Eye (tissue), 1 donor: Measurements from ENCODE around the gene F8A3.
"Not testable (repeated sequence)": the region's sequence is repeated elsewhere in the genome, so short reads cannot be mapped to it uniquely, and the experiment has no call there.

Source experiments
- DNase-seq: peaks from one replicate; pipeline ENCODE4 v3.0.0-alpha.2; 2015

The F8A3 gene

DNA sequence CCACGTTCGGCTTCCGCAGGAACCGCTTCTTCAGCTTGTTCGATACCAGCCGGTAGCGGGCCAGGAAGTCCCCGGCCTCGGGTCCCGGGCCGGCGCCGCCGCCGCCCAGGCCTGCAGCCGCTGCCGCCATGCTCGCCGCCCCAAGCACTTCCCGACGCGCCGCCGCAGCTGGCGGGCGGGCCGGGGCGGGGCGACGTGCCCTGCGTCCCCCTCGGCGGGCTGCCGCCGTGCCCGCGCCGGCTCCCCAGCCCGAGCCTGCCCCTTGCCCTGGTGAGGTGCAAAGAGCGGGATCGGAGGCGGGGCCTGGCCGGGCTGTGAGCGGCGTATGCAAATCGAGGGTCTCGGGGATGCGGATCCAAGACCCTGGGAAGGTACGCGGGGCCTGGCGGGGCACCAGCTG lies at the start of gene F8A3:
Gene F8A3 (minus strand): TSS at position 150 of the 400 bp plus-strand sequence. CDS start 20 bp downstream, at position 130.
- not testable (repeated sequence) for DNase-seq

DNA sequence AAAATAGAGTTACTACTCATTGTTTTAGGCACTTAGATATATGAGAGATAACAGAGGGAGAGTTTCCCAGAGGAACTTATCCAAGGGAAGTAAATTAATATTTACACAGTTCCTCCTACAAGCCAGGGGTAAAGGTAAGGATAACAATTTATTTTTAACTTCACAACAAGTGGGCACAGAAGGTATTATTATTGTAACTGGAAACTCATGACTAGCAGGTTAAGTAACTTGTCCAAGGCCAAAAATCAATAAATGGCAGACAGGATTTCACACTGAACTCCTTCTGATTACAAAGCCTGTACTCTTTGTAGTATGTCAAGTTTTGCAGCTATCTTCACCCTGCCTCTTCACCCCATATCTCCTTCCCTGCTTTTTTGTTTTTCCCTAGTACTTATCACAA lies 46.9 kb upstream of the F8A3 start:
- DNase-seq: no peak

DNA sequence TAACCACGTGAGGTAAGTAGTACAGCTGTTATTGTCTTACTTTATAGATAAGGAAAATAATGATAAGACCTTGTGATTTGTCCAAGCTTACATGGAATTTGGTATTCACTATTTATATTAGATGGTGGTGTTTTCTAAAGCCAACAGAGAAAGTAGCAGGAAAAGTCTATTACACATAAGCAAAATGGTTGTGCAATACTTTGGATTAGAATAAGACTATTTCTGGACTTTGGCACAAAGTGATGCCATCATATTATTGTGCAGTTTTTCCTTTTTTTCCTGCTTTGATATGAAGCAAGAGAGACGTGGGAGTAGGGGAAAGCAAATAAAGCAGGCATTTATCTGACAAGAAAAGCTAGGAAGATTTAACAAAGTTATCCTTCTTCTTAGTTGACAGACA lies 36.7 kb upstream of the F8A3 start:
- not testable (repeated sequence) for DNase-seq

DNA sequence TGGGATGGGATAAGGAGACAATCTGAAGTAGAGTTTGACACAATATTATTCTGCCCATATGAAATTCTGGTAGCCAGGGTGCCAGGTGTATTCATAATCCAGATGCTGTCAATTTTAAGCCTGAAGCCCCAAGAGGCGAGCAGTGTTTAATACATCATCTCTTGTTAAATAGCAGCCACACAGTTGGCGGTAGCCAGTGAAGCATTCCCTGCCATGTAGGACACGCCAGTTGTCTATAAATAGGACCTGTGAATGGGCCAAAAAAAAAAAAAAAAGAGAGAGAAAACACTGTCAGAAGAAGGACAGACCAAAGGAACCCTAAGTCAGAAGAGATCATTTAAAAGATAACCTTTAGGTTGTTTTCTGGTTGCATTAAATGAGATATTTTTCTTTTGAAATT lies 33.0 kb upstream of the F8A3 start:
- DNase-seq: not testable (repeated sequence)

DNA sequence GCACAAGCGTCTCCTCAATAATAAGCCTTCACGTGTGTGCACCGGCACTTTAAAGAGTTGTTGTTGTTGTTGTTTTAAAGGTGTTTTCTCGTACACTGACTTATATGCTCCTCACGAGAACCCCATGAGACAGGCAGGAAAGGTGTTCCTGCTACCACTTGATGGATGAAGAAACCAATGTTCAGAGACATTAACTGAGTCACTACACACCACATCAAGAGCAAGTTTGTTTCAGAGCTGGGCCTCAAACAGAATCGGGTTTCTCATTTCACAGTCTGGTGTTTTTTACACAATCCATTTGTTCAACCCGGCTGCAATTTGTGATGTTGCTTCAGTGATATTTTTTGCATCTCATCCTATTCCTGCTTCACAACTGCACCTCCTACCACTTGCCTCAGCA lies 18.7 kb upstream of the F8A3 start:
- not testable (repeated sequence) for DNase-seq

DNA sequence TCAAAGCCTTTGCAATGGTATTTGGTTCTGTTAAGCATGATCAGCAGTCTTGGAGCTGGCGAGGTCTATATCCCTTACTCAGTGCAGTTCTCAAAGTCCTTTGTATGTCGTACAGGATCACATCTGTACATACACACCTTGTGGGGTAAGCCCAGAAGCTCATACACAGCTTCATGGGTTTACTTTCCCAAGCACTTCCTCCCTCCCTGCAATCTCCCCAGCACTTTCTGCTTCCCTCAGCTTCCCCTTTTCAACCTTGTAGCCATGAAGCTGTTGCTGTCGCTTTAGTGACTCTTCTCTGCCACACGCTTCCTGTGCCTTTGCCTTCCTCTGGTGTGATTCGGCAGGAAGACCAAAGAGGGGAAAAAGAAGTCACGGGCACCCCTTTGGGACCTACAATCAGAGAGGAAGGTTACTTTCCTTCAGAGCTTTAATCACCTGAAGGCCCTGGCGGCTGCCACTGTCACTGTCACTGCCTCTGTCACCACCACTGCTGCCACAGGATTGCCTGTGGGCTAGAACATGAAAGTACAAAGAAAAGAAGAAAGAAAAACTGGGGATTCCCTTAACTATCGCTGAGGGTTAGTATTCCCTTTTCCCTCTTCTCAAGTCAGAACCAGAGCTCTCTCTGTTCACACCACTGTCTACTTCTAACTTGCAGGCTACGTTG lies 8.0 kb upstream of the F8A3 start:
- not testable (repeated sequence) for DNase-seq

DNA sequence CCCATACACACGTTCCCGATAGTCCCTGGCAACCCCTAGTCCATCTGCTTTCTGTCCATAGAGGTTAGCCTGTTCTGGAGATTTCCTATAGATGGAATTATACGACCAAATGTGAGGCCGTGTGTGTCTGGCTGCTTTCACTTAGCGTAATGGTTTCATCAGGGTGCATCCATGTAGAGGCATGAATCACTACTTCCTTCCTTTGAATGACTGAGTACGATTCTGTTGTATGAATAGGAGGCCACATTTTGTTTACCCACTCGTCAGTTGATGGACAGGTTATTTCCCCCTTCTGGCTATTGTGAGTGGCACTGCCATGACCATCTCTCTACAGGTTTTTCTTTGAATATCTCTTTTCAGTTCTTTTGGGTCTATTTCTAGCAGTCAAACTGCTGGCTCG lies 2.1 kb upstream of the F8A3 start:
- not testable (repeated sequence) for DNase-seq

DNA sequence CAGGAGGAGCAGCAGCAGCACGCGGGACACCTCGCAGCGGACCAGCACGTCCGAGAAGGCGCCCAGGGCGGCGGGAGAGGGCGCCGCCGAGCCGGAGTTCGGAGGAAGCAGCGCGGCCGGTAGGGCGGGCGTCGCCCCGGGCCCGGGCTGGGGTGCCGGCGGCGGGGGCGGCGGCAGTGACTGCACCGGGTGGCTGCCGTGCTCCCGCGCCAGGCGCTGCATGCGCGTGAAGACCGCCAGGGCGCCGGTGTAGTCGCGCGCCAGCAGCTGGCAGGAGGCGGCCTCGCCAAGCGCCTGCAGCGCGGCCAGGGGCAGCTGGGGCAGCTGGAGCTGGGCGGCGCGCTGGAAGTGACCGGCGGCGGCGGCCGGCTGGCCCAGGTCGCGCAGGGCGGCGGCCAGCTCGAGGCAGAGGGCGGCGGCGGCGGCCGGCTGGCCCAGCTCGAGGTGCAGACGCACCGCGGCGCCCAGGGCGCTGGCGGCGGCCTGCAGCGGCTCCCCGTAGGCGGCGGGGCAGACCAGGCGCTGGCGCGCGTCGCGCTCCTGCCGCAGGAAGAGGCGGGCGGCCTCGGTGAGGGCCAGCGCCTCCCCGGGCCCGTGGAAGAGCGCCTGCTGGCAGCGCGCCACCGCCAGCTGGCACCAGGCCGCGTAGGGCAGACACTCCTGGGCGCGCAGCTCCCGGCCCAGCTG lies 516 bp downstream of the F8A3 start:
- not testable (repeated sequence) for DNase-seq

DNA sequence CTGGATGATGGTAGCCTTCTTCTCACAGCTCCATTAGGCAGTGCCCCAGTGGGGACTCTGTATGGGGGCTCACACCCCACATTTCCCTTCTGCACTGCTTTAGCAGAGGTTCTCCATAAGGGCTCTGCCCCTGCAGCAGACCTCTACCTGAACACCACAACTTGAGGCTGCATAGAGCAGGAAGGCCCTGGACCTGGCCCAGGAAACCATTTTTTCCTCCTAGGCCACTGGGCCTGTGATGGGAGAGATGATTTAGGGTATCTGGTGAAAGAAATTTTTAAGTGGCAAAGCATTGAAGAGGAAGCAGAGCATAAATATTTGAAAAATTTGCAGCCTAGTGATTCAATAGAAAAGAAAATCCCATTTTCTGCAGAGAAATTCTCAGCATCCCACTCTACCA lies 17.3 kb downstream of the F8A3 start:
- DNase-seq: no peak

DNA sequence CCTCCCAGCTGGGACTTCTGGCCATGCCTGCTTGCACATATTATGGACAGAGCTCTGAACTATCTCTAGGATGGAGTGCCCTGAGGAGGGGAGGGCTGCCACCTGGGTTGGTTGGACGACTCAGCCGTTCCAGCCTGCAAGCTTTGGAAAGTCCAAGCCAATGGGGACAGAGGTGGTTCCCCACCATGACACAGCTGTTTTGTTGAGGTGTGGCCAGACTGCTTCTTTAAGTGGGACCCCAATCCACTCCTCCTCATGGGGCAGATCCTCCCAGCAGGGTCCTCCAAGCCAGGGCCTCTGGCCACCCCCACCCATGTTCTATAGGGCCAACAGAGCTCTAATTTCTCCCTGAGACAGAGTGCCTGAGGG lies 22.7 kb downstream of the F8A3 start:
- DNase-seq: no peak

DNA sequence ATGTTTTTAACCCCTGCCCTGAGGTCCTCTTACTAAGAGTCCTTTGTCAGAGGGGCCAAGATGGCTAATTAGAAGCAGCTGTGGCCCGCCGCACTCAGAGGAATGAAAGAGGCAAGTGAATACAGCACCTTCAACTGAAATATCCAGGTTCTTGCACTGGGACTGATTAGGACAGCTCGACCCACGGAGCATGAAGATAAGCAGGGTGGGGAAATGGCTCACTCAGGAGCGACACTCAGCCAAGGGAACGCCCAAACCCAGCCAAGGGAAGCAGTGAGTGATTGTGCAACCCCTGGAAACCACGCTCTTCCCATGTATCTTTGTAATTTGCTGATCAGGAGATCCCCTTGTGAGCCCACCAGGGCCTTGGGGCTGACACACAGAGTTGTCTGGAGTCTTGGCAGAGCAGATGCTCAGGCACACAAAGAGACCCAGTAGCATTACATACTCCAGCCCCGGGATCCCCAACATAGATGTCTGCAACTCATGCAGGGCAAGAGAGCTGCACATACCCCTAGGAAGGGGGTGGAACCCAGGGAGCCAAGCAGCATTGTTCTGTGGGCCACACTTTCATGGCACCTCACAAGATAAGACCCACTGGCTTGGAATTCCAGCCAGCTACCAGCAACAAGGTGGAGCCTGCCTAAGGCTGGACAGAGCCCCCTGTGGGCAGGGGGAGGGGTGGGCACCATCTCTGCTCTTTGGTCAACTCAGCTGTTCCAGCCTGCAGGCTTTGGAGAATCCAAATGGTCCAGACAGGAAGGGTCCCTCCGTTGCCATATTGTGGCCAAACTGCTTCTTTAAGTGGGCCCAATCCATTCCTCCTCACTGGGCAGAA lies 23.3 kb downstream of the F8A3 start:
- no peak for DNase-seq

DNA sequence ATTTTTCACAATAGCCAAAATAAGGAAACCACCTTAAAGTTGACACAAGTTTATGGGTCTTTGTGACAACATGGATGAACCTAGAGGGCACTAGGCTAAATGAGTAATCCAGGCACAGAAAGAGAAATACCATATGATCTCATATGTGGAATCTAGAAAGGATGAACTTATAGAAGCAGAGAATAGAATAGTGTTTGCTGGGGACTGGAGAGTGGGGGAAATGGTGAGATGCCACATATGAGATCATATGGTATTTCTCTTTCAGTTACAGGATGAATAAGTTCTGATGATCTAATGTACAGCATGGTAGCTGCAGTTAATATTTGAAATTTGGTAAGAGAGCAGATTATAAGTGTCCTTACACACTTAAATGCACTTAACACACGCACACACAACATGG lies 40.7 kb downstream of the F8A3 start:
- DNase-seq: no peak
